Measurements from ENCODE around the gene ANKRD44.
"Not testable (repeated sequence)": the region's sequence is repeated elsewhere in the genome, so short reads cannot be mapped to it uniquely, and the experiment has no call there.

The ANKRD44 gene

DNA sequence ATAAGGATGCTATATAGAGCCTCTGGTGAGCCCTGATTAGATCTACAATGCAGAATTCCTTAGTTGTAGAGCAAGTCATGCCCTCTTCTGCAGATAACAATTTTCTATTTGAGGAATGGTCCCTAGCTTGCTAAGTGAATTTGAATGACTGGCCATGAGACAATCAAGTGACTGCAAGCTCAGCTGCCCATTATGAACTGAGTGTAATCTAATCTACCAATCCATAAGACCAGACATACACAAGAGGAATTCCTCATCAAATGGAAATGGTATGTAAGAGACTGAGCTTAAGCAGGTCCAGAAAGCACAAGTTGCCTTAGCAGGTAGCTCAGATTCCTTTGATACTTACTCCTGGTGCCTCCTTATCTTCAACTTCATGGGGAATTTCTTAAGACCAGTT lies 4.8 kb upstream of the ANKRD44 start:
- DNase-seq = no peak

DNA sequence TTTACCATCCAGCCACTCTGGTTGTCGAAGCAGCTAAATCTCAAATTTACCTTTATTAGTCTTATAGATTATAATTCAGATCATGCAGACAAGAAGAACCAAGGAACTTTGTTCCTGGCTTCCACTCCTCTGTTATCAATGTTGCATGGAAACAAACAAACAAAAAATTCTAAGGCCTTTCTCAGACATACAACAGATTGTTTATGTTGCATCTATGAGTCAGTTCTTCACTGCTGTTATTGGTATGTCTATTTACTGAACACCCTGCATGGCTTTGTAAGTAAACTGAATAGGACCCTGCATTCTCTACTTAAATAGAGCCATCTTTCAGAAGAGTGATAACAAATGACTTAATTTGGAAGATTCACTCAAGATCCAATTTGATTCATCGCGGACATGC lies 1.6 kb upstream of the ANKRD44 start:
- no peak for DNase-seq

DNA sequence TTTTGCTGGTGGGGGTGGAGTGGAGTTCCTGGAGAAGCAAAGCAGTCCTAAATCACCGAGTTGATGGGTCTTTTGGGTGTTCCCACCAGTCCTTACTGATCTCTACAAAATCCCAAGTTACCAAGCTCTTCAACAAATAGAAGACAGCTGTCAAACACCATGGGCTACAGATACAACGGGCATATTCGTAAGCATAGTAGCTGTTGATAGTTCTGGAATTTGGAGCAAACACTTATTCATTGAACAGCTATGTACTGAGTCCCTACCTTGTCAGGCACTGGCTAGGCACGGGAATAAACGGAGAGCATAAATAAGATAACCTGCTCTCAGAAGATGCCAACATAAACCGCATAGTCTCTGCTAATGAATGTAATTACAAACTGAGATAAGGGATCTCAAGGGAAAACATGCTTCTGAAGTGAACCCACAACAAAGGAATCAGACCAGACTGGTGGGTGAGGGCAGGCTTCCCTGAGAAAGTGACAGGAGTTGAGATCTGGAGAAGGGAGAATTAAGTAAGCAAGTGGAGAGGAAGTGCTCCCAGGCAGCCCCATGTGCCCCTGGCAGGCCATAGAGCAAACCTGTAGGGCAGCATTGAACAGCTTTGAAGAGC lies 947 bp upstream of the ANKRD44 start:
- peak; percentile 3 for DNase-seq

DNA sequence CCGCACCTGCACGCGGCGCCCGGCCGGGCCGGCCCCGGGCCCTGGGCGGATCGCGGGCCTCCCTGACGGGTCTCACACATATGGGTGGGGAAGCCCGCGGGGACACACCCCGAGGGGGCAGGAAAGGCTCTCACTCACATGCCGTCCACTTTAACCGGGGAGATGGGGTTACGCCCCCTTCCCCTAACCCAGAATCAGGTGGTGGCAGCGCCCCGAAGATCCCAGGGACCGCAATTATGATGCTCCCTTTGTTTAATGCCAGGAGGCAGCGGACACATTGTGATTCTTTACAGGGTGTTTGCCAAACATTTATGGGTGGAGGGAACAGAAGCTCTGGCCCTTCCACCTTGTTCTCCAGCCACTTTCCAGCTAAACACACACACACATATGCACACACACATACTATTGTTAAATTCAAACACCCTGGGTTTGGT lies 424 bp upstream of the ANKRD44 start:
- DNase-seq = no peak

DNA sequence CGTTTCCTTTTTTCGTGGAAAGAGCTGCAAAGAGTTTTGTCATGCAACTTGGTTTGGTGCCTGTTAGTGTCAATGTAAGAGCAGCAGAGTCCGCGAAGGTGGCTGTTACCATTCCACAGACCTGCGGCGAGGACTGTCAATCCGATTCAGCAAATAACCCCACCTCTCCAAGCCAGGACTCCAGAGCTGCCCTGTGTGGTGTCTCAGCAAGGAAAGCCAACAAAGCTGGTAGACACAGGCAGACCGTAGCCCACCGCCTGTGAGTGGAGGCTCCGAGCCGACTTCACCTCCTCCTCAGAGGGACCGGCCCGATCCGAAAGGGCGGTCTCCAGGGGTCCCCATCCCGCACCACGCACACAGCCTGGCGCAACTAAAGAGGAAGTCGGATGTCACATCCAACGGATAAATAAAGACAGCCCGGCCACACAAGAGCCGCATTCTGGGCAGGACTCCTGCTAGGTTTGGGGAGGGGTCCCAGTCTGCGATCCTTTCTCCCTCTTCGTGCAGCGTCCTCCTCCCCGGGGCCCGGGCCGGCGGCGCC lies 819 bp downstream of the ANKRD44 start:
- peak; percentile 41 for DNase-seq

DNA sequence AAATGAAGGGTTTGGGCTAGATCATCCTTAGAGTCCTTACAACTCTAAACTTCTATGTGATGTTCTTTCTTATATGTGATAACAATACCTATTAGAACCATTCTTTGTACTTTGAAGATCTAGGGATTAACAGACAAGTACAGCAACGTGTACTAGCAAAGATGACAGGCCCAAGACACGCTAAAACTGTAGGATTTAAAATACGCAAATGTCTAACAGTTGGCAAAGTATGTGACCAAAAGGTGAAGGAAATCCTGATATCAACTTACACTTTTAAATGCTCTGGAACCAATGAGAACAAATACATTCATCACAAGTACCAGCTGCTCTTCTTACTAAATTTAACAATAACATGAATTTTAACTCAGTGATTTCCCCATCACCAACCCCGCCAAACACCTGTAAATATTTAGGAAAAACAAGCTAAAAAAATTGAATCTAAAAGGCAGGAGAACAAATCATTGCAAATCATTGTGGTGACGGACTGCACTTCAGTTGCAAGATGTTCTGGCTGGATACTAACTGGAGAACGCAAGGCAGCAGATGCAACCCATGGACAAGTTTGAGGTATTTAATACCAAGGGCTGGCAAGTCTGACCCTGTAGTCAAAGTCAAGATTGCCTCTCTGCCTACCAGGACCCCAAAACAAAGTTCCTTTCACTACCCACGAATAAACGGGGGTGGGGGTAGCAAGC lies 1.4 kb downstream of the ANKRD44 start:
- peak; percentile 15 for DNase-seq

DNA sequence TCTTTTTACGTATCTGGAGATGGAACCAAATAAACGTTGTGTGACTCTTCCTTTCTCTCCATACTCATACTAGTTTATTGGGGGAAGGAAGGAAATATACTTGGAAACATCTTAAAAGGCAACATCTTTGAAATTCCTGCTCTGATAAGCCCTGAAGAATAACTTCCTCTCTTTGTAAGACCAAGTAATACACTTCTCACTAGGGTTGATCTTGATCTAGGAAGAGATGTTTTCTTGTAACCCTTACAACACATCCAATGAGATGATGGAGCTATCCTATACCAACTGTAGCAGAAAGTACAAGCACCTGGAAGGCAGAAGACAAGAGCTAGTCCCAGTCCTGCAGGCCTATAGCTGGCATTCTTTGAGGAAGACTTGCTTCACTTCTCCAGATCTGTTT lies 2.0 kb downstream of the ANKRD44 start:
- peak; percentile 45 for DNase-seq

DNA sequence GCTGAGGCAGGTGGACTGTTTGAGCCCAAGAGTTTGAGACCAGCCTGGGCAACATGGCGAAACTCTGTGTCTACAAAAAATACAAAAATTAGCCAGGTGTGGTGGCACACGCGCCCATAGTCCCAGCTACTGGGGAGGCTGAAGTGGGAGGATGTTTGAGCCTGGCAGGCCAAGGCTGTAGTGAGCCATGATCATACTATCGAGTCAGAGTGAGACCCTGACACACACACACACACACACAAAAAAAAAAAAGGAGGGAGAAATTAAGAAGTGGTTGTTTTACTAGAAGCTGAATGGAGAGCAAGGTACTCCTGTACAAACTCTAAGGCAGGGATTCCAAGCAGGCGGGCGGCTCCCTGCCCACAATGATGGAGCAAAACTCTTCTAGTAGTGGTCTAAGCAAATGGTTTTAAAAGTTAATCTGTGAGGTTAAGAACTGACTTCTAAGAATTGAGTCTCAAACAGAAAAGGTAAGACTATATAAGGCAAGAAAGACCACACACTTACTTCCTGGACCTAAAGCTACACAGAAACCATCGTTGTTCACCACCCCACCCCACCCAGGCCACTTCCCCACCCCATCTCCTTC lies 2.6 kb downstream of the ANKRD44 start:
- DNase-seq = peak; percentile 45

DNA sequence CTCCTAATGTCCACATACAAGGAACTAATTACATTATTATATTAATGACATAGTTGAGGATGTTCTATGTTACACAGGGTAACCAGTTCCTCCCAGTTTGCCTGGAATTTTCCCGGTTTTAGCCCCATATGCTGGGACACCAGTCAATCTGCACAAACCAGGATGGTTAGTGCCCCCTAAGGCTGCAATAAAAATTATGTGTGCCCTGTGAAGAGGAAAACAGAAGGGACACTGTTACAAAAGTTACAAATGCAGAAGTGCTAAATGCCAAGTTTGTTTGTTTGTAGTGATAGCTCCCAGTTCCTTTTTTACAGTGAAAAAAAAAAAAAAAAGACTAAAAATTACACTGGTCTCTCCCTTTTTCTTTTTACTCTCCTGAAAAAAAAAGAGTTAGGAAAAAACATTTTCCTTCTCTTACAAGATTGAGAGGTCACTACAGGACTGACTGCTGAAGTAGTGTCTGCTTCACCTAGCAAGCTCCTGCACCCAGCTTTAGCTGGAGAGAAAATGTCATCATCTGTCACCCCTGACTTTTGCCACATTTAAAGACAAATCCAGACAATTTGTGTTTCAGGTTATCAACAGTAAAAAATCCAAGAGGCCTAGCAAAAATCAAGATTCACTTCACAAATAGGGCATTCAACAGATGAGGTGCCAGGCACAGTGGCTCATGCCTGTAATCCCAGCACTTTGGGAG lies 3.2 kb downstream of the ANKRD44 start:
- DNase-seq = peak; percentile 82

DNA sequence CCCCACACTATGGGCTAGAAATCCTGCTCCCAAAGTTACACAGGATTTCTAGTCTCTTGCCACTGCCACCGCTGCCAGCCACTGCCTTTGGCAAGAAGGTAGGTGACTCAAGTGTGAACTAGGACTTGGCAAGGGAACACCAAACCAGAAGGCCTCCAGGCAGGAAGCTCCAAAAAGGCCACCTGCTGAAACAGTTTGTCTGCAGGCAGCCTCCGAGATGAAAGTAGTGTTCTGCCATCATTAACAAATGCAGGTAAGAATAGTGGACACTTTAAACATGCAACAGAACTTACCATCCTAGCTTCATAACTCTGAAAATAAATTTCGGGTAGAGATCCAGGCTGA lies 3.9 kb downstream of the ANKRD44 start:
- DNase-seq = no peak

DNA sequence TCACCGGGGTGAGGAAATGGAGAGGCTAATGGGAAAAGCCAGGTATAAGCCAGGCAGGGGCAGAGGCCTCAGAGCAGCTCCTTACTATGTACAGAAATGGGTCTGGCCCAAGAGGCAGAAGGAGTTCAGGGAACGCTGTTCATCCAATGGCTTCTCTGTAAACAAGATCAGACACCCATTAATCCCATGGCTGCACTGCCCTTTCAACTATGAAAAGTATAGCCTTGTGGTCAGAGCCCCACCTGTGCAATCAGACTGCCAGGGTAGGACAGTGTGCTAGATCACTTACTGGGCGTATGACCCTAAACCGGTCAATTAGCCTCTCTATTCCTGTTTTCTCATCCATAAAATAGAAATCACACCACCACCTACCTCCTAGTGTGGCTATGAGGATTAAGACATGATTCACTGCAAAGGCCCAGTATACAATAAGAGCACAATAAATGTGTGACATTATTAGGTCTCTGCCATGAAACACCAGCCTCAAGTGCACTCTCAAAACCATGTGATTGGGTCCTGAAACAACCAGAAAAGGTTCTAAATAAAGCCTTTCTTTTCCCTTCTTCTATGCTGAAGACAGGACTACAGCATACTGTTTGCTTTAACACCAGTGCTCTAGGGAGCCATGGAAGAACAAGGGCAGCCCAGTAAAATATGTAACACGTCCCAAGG lies 4.4 kb downstream of the ANKRD44 start:
- no peak for DNase-seq

DNA sequence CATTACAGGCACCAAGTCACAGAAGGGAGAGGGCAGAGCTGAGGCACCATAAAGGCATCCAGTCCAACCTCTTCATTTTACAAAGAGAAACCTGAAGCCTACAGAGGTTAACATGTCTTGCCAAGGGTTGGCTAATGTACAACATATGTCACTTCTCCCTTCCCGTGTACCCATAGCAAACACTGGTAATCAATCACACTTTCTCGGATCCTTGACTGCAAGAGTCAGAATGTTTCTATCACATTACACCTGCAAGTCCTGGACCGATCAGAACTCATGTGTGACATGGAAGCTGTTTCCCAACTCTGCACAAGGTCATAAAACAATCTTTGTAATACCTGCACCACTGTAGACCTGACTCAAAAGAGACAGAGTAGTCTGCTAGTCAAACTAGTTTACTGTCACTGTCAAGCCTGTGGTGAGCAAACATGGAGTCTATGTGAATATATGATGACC lies 6.0 kb downstream of the ANKRD44 start:
- peak; percentile 9 for DNase-seq

DNA sequence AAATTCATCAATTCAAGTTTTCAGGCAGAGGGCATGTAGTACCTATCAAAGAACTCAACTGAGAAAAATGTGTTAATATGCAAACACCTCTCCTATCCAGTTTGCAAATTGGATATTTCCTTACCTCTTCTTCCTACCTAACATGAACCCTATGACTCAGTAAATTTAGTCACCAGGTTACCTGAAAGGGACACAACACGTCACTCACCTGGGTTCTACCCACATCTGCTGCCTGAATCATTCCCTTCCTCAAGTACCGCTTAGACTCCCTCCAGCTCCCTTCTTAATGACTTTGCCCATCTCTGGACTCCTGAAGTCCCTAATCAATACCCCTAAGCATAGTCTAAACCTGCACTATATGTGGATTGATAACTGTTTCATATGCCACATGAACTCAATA lies 10.4 kb downstream of the ANKRD44 start:
- DNase-seq = no peak

DNA sequence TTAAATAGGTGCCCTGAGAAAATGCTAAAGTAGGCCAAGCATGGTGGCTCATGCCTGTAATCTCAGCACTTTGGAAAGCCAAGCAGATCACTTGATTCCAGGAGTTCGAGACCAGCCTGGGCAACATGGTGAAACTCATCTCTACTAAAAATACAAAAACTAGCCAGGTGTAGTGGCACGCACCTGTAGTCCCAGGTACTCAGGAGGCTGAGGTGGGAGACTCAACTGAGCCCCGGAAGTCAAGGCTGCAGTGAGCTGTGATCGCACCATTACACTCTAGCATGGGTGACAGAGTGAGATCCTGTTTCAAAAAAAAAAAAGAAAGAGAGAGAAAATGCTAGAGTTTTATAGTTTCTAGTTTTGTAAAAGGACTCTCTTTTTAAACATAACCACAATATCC lies 12.0 kb downstream of the ANKRD44 start:
- no peak for DNase-seq

DNA sequence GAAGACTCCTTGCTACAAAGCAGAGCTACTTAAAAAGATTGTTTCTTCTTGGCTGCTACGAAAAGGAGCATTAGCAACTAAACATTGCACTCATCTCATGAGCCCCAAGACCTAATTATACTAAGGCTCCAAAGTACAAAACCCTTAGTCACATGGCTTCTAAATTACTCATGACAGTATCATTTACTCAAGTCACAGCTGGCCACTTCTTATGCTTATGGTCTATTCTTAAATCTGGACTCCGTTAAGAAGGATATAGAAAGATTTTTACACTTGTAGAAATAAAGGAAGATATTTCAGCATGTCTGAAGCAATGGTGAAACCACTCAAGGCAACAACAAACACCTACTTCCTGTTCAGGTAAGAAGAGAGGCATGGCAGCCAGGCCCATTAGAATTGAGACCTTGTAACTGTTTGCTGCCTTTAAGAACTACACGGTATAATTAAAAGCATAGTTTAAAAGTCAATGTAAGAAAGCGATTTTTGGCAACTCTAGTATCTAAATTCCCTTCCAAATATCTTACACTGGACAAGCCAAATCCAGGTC lies 12.7 kb downstream of the ANKRD44 start:
- peak; percentile 34 for DNase-seq

DNA sequence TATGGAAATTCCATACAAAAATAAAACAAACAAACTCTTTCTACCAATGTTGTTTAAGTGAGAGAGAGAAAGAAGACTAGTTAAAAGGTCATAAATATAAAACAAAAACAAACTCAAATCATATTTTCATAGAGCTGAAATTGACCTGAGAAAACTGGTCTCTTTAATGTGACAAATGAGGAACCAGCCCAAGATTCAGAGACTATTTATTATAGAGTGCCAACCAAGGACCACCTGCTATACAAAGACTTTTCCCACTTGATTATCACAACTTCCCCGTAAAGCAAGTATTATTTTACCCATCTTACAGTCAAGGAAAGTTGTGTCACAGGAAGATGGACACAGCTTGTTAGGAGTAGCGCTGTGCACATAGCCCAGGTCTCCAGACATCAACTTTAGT lies 13.3 kb downstream of the ANKRD44 start:
- DNase-seq = peak; percentile 64

DNA sequence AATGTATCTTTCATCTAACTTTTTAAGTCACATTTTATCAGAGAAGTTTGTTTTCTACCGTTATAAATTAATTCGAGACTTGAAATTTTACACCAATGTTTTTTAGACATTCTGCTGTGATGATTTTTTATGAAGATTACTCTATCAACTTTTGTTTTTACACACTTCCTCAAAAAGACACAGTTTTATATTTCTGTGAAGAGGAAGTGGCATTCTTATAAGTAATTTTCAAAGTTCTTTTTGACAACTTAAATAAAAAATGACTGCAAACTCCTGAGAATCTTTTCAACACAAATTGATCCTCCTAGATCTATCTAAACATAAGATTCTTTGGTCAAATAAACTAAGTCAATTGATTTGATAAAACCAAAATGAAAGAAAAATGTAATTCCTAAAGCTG lies 13.7 kb downstream of the ANKRD44 start:
- peak; percentile 82 for DNase-seq

DNA sequence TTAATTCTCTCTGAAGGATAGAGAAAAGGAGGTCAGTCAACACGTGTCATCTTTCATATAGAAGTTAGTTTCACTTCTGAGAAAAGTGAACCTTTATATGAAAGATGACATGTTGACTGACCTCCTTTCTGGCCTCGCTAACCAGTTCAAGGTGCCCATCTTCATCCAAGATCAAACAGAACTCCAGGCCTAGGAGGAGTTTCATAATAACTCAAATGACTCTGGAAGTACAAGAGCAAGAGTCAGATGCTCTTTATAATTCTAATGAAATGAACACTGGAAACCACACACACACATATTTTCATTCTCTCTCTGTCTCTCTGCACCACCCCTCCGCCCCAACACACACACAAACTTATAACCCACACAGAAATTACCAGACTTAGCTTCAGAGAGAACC lies 16.3 kb downstream of the ANKRD44 start:
- DNase-seq = peak; percentile 26

DNA sequence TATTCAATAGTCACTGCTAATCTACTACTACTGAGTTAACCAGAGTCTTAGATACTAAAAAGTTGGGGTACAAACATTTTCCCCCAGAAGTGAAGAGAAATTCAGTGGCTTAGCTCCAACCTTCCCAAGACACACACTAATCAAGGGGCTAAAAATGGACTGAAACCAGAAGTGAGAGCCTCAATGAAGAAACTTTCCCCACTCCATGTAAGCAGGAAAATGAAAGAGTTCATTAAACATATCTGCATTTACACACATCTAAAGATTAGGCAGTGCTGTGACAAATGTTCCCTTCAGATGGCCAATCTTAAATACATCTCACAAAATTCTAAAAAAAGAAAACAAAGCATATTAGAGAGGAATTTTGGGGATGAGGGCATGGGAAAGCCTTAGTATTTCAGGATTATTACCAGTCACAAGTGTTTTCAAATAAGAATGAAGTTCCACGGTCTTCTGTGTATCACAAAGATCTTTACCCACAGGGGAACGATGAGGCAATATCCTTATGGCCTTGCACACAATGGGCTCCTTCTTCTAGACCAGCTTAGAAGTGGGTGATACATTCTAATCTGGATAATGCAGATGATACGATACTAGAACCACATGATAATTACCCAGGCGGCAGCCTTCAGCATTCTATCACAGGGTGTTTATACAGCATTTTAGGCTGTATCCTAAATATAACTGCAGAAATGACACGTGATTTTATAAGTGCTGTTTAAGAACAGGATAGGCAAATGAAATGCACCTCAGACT lies 17.1 kb downstream of the ANKRD44 start:
- DNase-seq = peak; percentile 74

DNA sequence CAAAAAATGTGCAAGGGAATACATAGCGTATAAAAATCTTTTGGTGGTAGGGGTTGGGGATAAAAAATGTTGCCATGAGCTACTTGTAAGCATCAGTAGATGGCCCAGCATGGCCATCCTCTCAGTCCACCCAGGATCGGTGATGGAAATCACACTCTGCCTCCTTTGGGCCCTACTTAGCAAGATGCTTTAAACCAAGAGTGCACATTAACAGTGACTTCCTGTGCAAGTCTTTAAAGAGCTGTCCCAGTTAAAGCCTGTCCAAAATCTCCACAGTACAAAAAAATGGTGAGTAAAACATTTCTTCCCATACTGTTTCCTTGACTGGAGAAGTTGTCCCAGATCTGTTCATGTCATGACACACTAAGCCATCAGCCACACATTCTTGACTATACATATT lies 18.0 kb downstream of the ANKRD44 start:
- DNase-seq = no peak

DNA sequence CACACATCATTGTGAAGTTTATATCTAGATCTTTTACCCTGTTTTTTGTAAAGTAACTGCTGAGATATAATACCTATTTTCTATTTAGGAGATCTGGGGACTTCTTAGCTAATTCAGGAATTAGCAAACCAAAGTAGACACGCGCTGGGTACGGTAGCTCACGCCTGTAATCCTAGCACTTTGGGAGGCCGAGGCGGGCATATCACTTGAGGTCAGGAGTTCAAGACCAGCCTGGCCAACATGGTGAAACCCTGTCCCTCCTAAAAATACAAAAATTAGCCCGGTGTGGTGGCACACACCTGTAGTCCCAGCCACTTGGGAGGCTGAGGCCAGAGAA lies 23.0 kb downstream of the ANKRD44 start:
- DNase-seq = not testable (repeated sequence)

Measured in MV-4-11 (cell line).